Measurements from ENCODE around the gene CFAP57.

GRCh38 chr1:43299101-43299500, 127.0 kb downstream of the CFAP57 start:
- TF ChIP-seq CTCF (IDR thresholded peaks at IDR 0.05) (no peak), POLR2AphosphoS5 (IDR thresholded peaks at IDR 0.05) (no peak), POLR2A (IDR thresholded peaks at IDR 0.05) (no peak)

Data from prostate gland (tissue), 2 donors.